ENCODE results near the gene ITGB1.

ITGB1 gene

DNA sequence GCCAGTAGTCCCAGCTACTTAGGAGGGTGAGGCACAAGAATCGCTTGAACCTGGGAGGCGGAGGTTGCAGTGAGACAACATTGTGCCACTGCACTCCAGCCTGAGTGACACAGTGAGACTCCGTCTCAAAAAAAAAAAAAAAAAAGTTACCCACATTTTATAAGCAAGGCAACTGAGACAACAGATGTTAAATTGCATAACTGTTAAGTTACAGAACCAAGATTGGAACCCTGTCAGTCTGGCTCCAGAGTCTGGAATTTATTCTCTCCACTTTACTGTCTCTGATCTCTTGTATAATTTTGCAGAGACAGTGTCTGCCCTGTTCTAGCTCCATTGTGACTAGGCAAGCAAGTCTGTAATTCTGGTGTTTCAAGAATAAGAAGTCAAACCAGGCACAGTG is 6.2 kb upstream of the ITGB1 start:
- DNase-seq (ENCODE audit: low read depth): no peak
- no peak for TF ChIP-seq CTCF (conservative IDR thresholded peaks at IDR 0.05; ENCODE audit: low read depth, low read length)
- no peak overlapping the region for H3K4me3 ChIP-seq (ENCODE audit: low read length)

GRCh38 chr10:32963096-32963495 is 5.1 kb upstream of the ITGB1 start:
- no peak for DNase-seq (ENCODE audit: low read depth)
- H3K4me3 ChIP-seq (ENCODE audit: low read length): no peak overlapping the region

GRCh38 chr10:32962521-32962920 is 4.5 kb upstream of the ITGB1 start:
- no peak for DNase-seq (ENCODE audit: low read depth)
- TF ChIP-seq CTCF (conservative IDR thresholded peaks at IDR 0.05; ENCODE audit: low read depth, low read length): no peak
- H3K4me3 ChIP-seq (ENCODE audit: low read length): no peak overlapping the region

More at GRCh38 chr10:32963096-32963495, 5.1 kb upstream of the ITGB1 start:
- no peak for TF ChIP-seq CTCF (conservative IDR thresholded peaks at IDR 0.05; ENCODE audit: low read depth, low read length)

GRCh38 chr10:32961895-32962369 is 3.9 kb upstream of the ITGB1 start:
- no peak overlapping the region for H3K4me3 ChIP-seq (ENCODE audit: low read length)

GRCh38 chr10:32961343-32961894 is 3.4 kb upstream of the ITGB1 start:
- DNase-seq (ENCODE audit: low read depth): no peak
- TF ChIP-seq CTCF (conservative IDR thresholded peaks at IDR 0.05; ENCODE audit: low read depth, low read length): no peak
- no peak overlapping the region for H3K4me3 ChIP-seq (ENCODE audit: low read length)

More at GRCh38 chr10:32961895-32962369, 3.9 kb upstream of the ITGB1 start:
- no peak for TF ChIP-seq CTCF (conservative IDR thresholded peaks at IDR 0.05; ENCODE audit: low read depth, low read length)
- no peak for DNase-seq (ENCODE audit: low read depth)

DNA sequence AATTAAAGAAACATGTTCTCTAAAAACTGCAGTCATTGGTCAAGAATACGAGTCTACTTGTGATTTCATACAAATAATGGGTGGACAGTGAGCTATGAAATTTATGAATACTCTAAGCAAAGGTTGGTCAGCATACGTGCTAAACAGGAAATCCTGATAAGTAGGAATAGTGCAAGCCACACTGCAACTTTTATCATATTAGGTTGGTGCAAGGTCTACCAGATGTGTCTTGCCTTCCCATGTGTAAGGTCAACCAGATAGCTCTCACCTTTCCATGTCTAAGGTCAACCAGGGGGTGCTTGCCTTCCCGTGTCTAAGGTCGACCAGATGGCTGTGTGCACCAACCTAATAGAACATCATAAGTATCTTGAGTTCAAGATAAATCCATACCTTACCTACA is 2.0 kb upstream of the ITGB1 start:
- no peak for TF ChIP-seq CTCF (conservative IDR thresholded peaks at IDR 0.05; ENCODE audit: low read depth, low read length)
- DNase-seq (ENCODE audit: low read depth): no peak
- H3K4me3 ChIP-seq (ENCODE audit: low read length): peak overlapping the region; percentile 82

Measured in retinal pigment epithelial cell (primary cell).